Testis (tissue), 2 donors: ENCODE results near the gene RASAL2.

Experiments
- POLR2A ChIP-seq: fragments of 450-650 bp; IDR thresholded peaks from one replicate; pipeline ENCODE4 v1.6.1; 2017; ENCODE audit warnings: antibody characterized with exemption, mild to moderate bottlenecking, moderate library complexity
- TF ChIP-seq, protein P1 (sequence below), 3 experiments: fragments of 450-650 bp in 2 of 3; fragments of 200-600 bp in 1 of 3; sonication (generic) in 1 of 3; IDR thresholded peaks; one replicate each; pipeline ENCODE4 v1.5.1; 2016 to 2019; ENCODE audit warnings: antibody characterized with exemption in 3 of 3, mild to moderate bottlenecking in 2 of 3, moderate library complexity in 1 of 3

DNA sequence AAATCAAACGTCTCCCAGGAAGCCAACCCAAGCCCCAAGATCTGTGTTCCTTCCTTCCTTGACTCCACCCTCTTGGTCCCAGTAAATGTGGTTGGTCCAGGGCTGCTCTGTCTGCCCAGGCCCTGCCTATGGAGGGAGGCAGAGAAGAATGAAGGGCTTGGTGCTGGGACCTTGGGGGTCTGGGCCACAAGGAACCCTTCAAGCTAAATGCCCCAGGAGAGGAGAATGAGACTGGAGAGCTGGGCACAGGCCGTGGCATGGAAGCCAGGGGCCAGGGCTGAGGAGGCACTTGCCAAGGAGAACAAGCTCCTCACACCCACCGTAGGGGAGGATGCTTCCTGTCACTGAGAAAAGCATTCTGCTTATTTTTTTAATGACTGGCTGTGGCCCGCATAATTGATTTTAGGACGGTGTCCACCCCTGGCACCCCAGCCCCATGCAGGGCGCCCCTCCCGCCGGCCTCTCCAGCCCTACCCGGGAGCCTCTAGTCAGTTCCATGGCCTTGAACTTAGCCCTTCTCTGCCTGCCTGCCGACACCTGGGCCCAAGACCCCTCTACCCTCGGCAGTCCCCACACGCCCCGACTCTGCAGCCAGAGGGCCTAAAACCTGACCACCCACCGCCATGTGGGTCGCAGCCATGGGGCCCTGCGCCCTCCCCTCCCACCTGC lies 402.0 kb downstream of the RASAL2 start:
- TF ChIP-seq, protein P1, sequence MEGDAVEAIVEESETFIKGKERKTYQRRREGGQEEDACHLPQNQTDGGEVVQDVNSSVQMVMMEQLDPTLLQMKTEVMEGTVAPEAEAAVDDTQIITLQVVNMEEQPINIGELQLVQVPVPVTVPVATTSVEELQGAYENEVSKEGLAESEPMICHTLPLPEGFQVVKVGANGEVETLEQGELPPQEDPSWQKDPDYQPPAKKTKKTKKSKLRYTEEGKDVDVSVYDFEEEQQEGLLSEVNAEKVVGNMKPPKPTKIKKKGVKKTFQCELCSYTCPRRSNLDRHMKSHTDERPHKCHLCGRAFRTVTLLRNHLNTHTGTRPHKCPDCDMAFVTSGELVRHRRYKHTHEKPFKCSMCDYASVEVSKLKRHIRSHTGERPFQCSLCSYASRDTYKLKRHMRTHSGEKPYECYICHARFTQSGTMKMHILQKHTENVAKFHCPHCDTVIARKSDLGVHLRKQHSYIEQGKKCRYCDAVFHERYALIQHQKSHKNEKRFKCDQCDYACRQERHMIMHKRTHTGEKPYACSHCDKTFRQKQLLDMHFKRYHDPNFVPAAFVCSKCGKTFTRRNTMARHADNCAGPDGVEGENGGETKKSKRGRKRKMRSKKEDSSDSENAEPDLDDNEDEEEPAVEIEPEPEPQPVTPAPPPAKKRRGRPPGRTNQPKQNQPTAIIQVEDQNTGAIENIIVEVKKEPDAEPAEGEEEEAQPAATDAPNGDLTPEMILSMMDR (IDR thresholded peaks at IDR 0.05): no peak
- TF ChIP-seq POLR2A: no peak
